Naive thymus-derived CD4-positive, alpha-beta T cell (primary cell): ENCODE results near the gene CIAO2B. TPM values are rescaled to one million over a fixed set of nuclear protein-coding genes. Genes with fewer than 3 reads are reported as not detected.

Experiments
- ATAC-seq: fragments of 150-1000 bp; cut with Tn5 transposase; 2 replicates; pipeline ENCODE4 v1.10.0; 2021; ENCODE audit warnings: mild to moderate bottlenecking, moderate library complexity
- CTCF ChIA-PET: fragments of 350-600 bp; sonication (Branson Sonifier 250); formaldehyde crosslinking; loops from one replicate; lab custom pipeline; 2021; ENCODE audit warnings: antibody characterized with exemption; lab: Charles Lee
- POLR2A ChIA-PET: fragments of 350-600 bp; sonication (Branson Sonifier 250); formaldehyde crosslinking; loops from one replicate; lab custom pipeline; 2021; ENCODE audit warnings: antibody characterized with exemption, inconsistent platforms; lab: Charles Lee
- DNase-seq, 9 donors: peaks; one replicate each; pipeline versions ENCODE4 v3.0.0 to v3.0.0-alpha.2; 2020 to 2022; ENCODE audit warnings: mixed read lengths in 1 of 9
- H3K27ac ChIP-seq: one replicate; pipeline ENCODE4 v1.7.0; 2013; ENCODE audit warnings: mild to moderate bottlenecking, low read depth, low read length, moderate library complexity
- H3K27me3 ChIP-seq, 2 donors: one replicate each; pipeline ENCODE4 v1.7.0; 2013; ENCODE audit warnings: low read length in 2 of 2, mild to moderate bottlenecking in 2 of 2, moderate library complexity in 2 of 2; ENCODE audit not compliant: control insufficient read depth in 2 of 2, insufficient read depth in 2 of 2
- H3K36me3 ChIP-seq, 3 experiments: 1 replicate in 2 of 3; 2 replicates in 1 of 3; pipeline ENCODE4 v1.7.0; 2013; ENCODE audit warnings: low read length in 3 of 3, mild to moderate bottlenecking in 3 of 3, moderate library complexity in 1 of 3; ENCODE audit not compliant: insufficient read depth in 3 of 3, control insufficient read depth in 2 of 3
- H3K4me1 ChIP-seq, 2 donors: one replicate each; pipeline ENCODE4 v1.7.0; 2013; ENCODE audit warnings: low read length in 2 of 2, mild to moderate bottlenecking in 2 of 2, moderate library complexity in 1 of 2; ENCODE audit not compliant: control insufficient read depth in 2 of 2, insufficient read depth in 2 of 2
- H3K4me3 ChIP-seq: 2 replicates; pipeline ENCODE4 v1.7.0; 2013; ENCODE audit warnings: mild to moderate bottlenecking, low read length
- H3K9me3 ChIP-seq, 3 experiments: 1 replicate in 2 of 3; 2 replicates in 1 of 3; pipeline ENCODE4 v1.7.0; 2013; ENCODE audit warnings: low read length in 3 of 3; ENCODE audit not compliant: control insufficient read depth in 2 of 3
- H3K27ac Mint-ChIP-seq, 9 donors: one replicate each; pipeline ENCODE4 v1.8.0; 2020 to 2022; ENCODE audit warnings: mixed read lengths in 9 of 9, mild to moderate bottlenecking in 8 of 9, moderate library complexity in 5 of 9, inconsistent platforms in 2 of 9
- H3K27me3 Mint-ChIP-seq, 5 donors: one replicate each; pipeline ENCODE4 v1.8.0; 2021 to 2022; ENCODE audit warnings: mixed read lengths in 5 of 5, mild to moderate bottlenecking in 1 of 5
- H3K36me3 Mint-ChIP-seq, 5 donors: one replicate each; pipeline ENCODE4 v1.8.0; 2020 to 2022; ENCODE audit warnings: mixed read lengths in 5 of 5, mild to moderate bottlenecking in 3 of 5, inconsistent platforms in 1 of 5
- H3K4me1 Mint-ChIP-seq, 7 donors: one replicate each; pipeline ENCODE4 v1.8.0; 2020 to 2022; ENCODE audit warnings: mixed read lengths in 7 of 7, mild to moderate bottlenecking in 3 of 7, inconsistent platforms in 1 of 7
- H3K4me3 Mint-ChIP-seq, 10 donors: one replicate each; pipeline ENCODE4 v1.8.0; 2020 to 2022; ENCODE audit warnings: mild to moderate bottlenecking in 10 of 10, mixed read lengths in 10 of 10, moderate library complexity in 6 of 10, inconsistent platforms in 2 of 10
- H3K9me3 Mint-ChIP-seq, 11 donors: one replicate each; pipeline ENCODE4 v1.8.0; 2020 to 2022; ENCODE audit warnings: mixed read lengths in 11 of 11, mild to moderate bottlenecking in 4 of 11, inconsistent platforms in 1 of 11, moderate library complexity in 1 of 11
- intact Hi-C, 2 donors: fragments of 100-400 bp; cut with micrococcal nuclease; formaldehyde crosslinking; loops; one replicate each; pipeline ENCODE4 v1.15.1; 2023
- polyA plus RNA-seq, 2 donors: library from polyadenylated mRNA; unstranded; fragments of 300-500 nt; fragmentation: Illumina TruSeq; gene quantifications; one replicate each; pipeline ENCODE4 v1.2.3, GENCODE V29; 2021
- total RNA-seq, 6 experiments: library from RNA in 5 of 6; stranded (reverse) in 5 of 6; gene quantifications; 1 replicate in 5 of 6; 2 replicates in 1 of 6; pipeline ENCODE4 v1.2.3 and lab custom pipeline; 2021 to 2026

CIAO2B gene
- total and polyA plus RNA-seq, 7 experiments from 2014 or later: 47.0 to 116 (median 61.6) TPM

DNA sequence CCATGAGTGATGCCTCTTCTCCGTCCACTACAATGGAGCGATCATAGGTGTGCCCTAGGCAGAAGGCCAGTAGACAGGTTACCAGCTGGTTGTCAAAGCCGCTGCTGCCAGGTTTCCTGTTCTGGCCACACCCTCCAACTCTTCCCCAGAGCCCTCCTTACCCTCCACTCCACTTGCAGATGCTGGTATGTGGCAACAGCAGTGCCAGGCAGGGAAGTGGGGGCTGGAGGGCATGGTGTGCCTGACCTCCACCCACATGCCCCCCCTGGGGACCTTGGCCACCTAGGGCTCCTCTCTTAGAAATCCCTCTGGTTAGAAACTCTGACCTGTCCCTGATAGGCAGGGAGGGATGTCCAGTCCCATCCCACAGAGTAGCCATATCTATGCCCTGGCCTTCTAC, 10.3 kb downstream of the CIAO2B start:
- no peak for DNase-seq
- H3K4me3 ChIP-seq: no peak overlapping the region
- H3K27me3 Mint-ChIP-seq: peaks cover 18 to 45% (median 24%) of the 10 kb centered on the region in 5 donors
- ATAC-seq: no peak
- H3K27me3 ChIP-seq: peaks cover 0 to 13% of the 10 kb centered on the region in 2 donors
- CTCF ChIA-PET: no interaction called here
- peaks cover 0 to 20% (median 5%) of the 10 kb centered on the region in 7 donors for H3K4me1 Mint-ChIP-seq
- H3K9me3 ChIP-seq: no peaks in the 10 kb centered on the region
- H3K4me1 ChIP-seq: no peaks in the 10 kb centered on the region
- H3K27ac Mint-ChIP-seq: no peak overlapping the region
- H3K36me3 Mint-ChIP-seq: peaks cover 0 to 3% (median 0%) of the 10 kb centered on the region in 5 donors
- H3K9me3 Mint-ChIP-seq: no peaks in the 10 kb centered on the region
- POLR2A ChIA-PET: no interaction called here
- H3K36me3 ChIP-seq: no peaks in the 10 kb centered on the region
- H3K4me3 Mint-ChIP-seq: peak overlapping the region in 2 of 10 donors; percentile 3 to 52
- intact Hi-C loops: no loop called here
- H3K27ac ChIP-seq: no peak overlapping the region

DNA sequence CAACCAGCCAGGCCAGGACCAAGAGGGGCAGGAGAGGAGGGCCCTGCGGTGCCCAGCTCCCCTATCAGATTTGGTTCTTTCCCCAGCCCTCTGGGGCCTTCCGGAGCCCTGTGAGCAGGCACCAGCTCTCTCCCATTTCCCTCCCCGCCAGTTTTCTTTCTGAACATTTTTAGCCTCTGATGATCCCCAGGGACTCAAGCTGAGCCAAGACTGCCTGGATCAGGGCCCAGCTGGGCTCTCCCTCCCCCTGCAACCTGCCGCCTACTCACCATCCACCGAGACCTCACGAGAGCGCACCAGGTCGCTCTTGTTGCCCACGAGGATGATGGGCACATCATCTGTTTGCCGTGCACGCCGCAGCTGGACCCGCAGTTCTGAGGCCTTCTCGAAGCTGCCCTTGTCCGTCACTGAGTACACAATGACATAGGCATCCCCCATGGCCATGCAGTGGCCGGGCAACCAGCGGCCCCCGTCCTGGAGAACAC, 10.9 kb downstream of the CIAO2B start:
- POLR2A ChIA-PET: no interaction called here
- intact Hi-C loops: no loop called here
- Mint-ChIP-seq H3K4me1 (peaks cover 0 to 16% (median 5%) of the 10 kb centered on the region in 7 donors), H3K36me3 (peaks cover 0 to 3% (median 0%) of the 10 kb centered on the region in 5 donors), H3K4me3 (no peak overlapping the region), H3K27me3 (peaks cover 18 to 45% (median 24%) of the 10 kb centered on the region in 5 donors), H3K27ac (no peak overlapping the region), H3K9me3 (no peaks in the 10 kb centered on the region)
- Histone ChIP-seq H3K36me3 (no peaks in the 10 kb centered on the region), H3K27me3 (peaks cover 0 to 13% of the 10 kb centered on the region in 2 donors), H3K27ac (no peak overlapping the region), H3K4me1 (no peaks in the 10 kb centered on the region), H3K4me3 (no peak overlapping the region), H3K9me3 (no peaks in the 10 kb centered on the region)
- DNase-seq: no peak
- no peak for ATAC-seq
- CTCF ChIA-PET: no interaction called here

DNA sequence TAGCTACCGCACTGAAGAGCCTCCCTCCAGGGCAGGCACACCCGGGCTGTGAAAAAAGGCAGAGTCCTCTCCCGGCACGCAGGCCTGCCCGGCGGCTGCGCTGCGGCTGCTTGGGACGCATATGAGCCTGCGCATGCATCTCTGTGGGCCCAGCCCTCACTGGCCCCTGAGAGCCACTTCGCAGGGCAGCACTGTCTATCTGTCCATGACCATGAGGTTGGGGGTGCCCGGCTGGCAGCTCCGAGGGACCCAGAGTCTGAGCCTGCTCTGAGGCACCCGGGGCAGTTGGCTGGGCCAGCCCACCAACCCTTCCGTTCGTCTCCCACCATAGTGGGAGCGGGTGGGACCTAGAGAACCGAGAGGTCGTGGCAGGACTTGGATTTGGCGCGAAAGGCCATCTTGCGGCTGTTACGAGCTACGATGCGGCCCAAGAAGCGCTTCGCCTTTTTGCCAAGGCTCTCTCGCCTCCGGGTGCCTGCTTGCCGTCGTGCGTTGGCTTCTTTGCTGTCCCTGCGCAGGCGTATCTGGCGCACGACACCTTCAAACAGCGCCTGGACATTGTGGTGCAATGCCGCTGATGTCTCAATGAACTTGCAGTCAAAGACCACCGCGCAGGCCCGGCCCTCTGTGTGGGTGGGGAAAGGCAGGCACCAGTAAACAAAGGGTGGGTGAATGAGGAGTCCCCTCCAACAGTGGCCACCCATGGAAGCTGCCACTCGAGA, 12.3 kb downstream of the CIAO2B start:
- POLR2A ChIA-PET: no interaction called here
- intact Hi-C loops: no loop called here
- Mint-ChIP-seq H3K27ac (no peak overlapping the region), H3K4me3 (no peak overlapping the region), H3K4me1 (peaks cover 0 to 6% (median 5%) of the 10 kb centered on the region in 7 donors), H3K36me3 (no peaks in the 10 kb centered on the region), H3K27me3 (peaks cover 18 to 43% (median 24%) of the 10 kb centered on the region in 5 donors), H3K9me3 (no peaks in the 10 kb centered on the region)
- Histone ChIP-seq H3K36me3 (no peaks in the 10 kb centered on the region), H3K4me3 (no peak overlapping the region), H3K4me1 (no peaks in the 10 kb centered on the region), H3K9me3 (no peaks in the 10 kb centered on the region), H3K27ac (no peak overlapping the region), H3K27me3 (peaks cover 0 to 13% of the 10 kb centered on the region in 2 donors)
- ATAC-seq (no peak), DNase-seq (no peak)
- CTCF ChIA-PET: no interaction called here

DNA sequence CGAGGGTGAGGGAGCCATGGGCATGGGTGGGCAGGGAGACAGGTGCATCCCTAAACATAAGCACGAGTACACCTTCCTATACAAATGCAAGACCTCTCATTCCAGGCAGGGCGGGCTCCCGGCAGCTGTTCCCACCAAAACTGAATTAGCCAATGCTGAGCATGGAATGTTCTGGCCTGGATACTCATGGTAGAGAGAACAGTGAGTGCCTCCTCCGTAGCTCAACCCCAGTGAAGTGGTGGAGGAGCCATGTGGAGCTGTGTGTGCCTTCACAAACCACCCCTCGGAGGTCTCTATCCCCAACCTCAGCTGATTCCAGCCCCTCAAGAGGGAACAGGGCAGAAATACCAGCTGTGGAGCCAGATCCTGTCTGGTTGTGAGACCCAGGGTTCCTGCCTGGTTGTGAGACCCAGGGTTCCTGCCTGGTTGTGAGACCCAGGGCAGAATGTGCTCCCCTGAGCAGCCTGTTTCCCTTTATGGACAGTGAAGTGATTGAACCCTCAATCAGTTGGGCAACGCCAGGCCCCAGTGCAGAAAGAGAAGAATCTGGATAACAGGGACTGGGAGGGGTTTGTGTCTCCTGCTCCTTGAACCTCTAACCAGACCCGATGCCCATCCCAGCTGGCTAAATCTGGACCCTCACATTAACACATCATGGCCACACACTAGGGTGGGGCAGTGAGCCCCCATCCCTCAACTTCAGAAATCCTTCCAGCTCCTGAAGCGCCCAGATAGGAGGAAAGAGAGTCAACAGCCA, 13.1 kb downstream of the CIAO2B start:
- peaks cover 0 to 13% of the 10 kb centered on the region in 2 donors for H3K27me3 ChIP-seq
- no peak for DNase-seq
- no peak for ATAC-seq
- Mint-ChIP-seq H3K4me1 (peaks cover 0 to 6% (median 5%) of the 10 kb centered on the region in 7 donors), H3K4me3 (no peak overlapping the region), H3K27me3 (peaks cover 18 to 40% (median 24%) of the 10 kb centered on the region in 5 donors), H3K9me3 (peaks cover 0 to 1% (median 0%) of the 10 kb centered on the region in 11 donors), H3K27ac (no peak overlapping the region), H3K36me3 (no peaks in the 10 kb centered on the region)
- H3K27ac ChIP-seq: no peak overlapping the region
- CTCF ChIA-PET: interaction anchor here (0.7 kb wide), 1 partner anchor 47 kb away, joined by 3 read pairs; no protein-coding TSS in a partner anchor
- H3K36me3 ChIP-seq: no peaks in the 10 kb centered on the region
- no peak overlapping the region for H3K4me3 ChIP-seq
- intact Hi-C loops: no loop called here
- H3K9me3 ChIP-seq: no peaks in the 10 kb centered on the region
- POLR2A ChIA-PET: no interaction called here
- no peaks in the 10 kb centered on the region for H3K4me1 ChIP-seq

DNA sequence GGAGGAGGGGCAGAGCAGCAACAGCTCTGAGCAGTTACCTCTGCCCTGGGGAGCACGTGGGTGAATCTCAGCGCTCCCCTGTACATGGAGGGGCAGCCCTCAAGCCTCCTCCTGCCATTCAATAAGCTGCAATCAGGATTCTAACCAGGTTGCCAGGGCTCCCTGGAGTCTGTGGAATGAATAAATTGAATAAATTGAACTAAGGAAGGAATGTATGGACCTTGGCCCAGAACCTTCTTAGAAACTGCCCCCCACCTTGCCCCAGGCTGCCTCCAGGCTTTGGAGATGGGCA, 14.0 kb downstream of the CIAO2B start:
- peaks cover 12 to 32% (median 19%) of the 10 kb centered on the region in 5 donors for H3K27me3 Mint-ChIP-seq
- Histone ChIP-seq H3K36me3 (no peaks in the 10 kb centered on the region), H3K27ac (no peak overlapping the region), H3K27me3 (peaks cover 0 to 6% of the 10 kb centered on the region in 2 donors), H3K4me1 (no peaks in the 10 kb centered on the region), H3K4me3 (no peak overlapping the region), H3K9me3 (no peaks in the 10 kb centered on the region)
- H3K36me3 Mint-ChIP-seq: no peaks in the 10 kb centered on the region
- POLR2A ChIA-PET: no interaction called here
- DNase-seq (no peak), ATAC-seq (no peak)
- H3K9me3 Mint-ChIP-seq: peaks cover 0 to 1% (median 0%) of the 10 kb centered on the region in 11 donors
- H3K4me1 Mint-ChIP-seq: peaks cover 0 to 5% (median 0%) of the 10 kb centered on the region in 7 donors
- H3K4me3 Mint-ChIP-seq: no peak overlapping the region
- CTCF ChIA-PET: no interaction called here
- intact Hi-C loops: no loop called here
- H3K27ac Mint-ChIP-seq: no peak overlapping the region

DNA sequence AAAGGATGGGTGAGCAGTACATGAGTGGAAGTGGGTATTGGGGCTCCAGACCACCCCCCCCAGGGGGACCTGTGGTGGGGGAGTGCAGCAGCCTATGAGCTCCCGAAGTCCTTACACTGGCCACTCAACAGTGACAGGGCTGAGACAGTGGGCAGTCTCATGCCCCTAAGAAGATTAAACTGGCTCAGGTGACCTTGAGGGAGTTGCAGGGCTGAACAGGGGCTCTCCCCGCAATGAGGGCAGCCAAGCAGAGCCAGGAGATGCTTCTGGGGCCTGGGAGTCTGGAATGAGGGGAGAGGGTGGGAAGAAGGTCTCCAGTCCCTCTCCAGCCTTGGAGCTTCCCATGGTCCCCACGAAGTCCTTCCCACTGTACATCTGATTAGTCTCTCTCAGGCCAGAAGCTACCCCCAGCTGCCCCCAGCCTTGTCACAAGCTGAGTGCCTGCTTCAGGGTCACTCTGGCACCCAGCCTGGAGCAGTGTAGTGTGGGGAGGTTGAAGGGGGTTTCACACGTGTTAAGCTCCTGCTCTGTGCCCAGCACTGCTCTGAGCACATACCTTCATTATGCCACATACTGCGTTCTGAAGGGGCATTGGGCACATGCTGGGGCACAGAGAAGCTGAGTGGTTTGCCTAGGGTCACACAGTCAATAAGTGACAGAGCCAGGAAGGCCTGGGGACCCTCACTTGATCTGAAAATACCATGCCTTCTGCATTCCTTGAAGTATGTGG, 14.5 kb downstream of the CIAO2B start:
- intact Hi-C loops: no loop called here
- CTCF ChIA-PET: no interaction called here

More for the DNA sequence above, 14.5 kb downstream of the CIAO2B start:
- ATAC-seq: no peak
- H3K4me3 Mint-ChIP-seq: no peak overlapping the region
- peaks cover 12 to 30% (median 19%) of the 10 kb centered on the region in 5 donors for H3K27me3 Mint-ChIP-seq
- POLR2A ChIA-PET: no interaction called here
- H3K9me3 Mint-ChIP-seq: peaks cover 0 to 1% (median 0%) of the 10 kb centered on the region in 11 donors
- peaks cover 0 to 5% (median 0%) of the 10 kb centered on the region in 7 donors for H3K4me1 Mint-ChIP-seq
- Histone ChIP-seq H3K4me1 (no peaks in the 10 kb centered on the region), H3K36me3 (no peaks in the 10 kb centered on the region), H3K4me3 (no peak overlapping the region), H3K9me3 (no peaks in the 10 kb centered on the region), H3K27me3 (peaks cover 0 to 6% of the 10 kb centered on the region in 2 donors), H3K27ac (no peak overlapping the region)
- H3K36me3 Mint-ChIP-seq: no peaks in the 10 kb centered on the region
- no peak for DNase-seq
- H3K27ac Mint-ChIP-seq: no peak overlapping the region
